T-helper 22 cell (primary cell): ENCODE data around the gene STK10.
"Not testable (repeated sequence)": the region's sequence is repeated elsewhere in the genome, so short reads cannot be mapped to it uniquely, and the experiment has no call there.

Source experiments
- DNase-seq: peaks from one replicate; pipeline ENCODE4 v3.0.0-alpha.2; 2020; ENCODE audit warnings: low read depth

The STK10 gene

DNA sequence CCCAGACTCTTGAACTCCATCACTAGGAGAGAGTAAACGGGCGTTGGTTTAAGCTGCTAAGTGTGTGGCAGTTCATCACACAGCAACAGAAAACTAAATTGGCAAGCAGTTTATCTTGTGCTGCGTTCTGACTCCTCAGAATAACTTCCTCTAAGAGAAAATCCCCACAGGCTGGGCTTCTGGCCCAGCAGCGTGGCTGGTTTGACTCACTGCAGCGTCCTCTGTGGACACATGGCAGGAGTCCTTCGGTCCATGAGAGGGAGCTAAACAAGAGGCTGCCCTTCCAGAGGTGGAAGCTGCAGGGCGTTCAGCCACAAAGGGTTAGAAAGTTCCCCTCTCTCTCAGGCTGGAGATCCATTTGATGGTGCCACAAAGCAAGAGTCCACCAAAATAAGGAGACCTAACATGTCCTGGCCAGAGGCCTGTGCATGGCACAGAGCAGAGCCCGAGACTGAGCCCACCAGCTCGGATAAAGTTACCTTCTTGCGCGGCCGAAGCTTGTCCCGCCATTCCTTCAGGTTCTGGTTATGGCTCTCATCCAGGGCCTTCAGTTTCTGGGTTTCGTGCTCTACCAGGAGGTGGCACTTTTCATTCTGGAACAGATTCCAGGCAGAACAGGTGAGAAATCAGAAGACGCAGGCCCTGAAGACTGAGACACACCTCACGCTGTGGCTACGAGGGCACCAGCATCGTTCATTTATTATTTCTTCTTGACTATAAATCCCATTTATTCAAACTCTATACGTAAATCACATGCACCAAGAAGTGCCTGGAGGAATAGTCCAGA is 135.4 kb downstream of the STK10 start:
- DNase-seq = no peak

GRCh38 chr5:172051643-172052339 is 136.2 kb downstream of the STK10 start:
- no peak for DNase-seq

- DNase-seq = no peak
These were observed 137.9 kb downstream of the STK10 start for GRCh38 chr5:172050080-172050479.

DNA sequence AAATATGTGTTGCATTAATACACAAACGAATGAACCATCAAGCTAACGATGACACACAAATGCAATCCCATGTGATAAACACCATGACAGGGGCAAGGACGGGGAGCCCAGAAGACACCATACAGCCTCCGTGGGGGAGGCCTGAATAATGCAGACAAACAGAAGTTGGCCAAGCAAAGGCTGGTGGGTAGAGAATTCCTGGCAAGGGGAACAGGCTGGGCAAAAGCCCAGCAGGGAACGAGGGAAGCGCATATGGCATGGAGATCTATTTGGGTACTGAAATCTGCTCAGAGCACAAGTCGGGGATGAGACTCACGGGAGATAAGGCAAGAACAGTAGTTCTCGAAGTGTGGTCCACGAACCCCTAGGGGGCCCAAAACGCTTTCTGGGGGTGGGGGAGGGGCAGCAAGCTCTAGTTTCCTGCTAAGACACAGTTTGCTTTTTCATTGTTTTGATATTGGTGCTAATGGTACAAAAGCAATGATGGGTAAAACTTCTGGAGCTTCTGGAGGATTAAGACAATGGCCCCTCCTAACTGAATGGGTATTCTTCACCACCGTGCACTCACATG is 138.7 kb downstream of the STK10 start:
- DNase-seq = no peak

DNA sequence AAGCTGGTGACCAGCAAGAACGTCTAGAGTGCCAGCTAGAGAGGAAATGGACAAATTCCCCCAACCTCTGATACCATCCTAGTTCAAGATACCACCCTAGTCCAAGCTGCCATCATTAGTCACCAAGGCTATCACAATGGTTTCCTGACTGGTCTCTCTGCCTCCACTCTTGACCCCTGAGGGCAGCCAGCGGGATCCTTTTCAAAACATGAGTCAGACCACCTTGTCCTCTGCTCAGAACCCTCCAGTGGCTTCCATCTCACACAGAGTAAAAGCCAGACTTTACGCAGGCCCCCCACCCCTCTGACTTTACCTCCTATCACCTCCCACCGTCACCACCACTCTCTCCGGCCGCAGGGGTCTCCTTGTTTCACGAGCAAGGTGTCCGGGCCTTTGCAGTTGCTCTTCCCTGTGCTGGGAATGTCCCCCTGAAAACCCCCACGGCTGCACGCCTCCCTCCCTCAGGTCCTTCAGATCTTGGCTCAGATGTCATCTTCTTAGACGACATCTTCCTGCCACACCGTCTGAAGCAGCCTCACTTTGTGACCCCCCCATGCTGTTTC is 139.4 kb downstream of the STK10 start:
- DNase-seq = no peak

DNA sequence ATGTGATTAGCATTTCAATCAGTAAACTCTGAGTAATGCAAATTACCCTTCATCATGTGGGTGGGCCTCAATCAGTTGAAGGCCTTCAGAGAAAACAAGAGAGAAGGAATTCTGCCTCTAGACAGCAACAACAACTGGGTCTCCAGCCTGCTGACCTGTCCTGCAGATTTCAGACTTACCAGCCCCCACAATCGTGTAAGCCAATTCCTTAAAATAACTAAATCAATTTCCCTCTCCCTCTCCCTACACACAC is 139.9 kb downstream of the STK10 start:
- DNase-seq = no peak

DNA sequence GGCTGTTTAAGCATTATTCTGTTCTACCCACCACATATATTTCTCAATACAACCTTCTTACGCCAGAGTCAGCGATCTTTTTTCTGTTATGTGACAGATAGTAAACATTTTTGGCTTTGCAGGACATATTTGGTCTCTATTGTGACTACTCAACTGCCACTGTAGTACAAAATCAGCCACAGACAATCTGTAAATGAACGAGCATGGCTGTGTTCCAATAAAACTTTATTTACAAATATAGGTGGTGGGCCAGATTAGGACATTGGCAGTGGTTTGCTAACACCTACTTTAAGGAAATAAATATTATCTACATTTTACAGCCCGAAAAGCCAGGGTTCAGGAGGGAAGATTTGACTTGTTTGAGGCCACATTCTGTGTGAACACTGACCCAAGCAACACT is 141.4 kb downstream of the STK10 start:
- DNase-seq = no peak

DNA sequence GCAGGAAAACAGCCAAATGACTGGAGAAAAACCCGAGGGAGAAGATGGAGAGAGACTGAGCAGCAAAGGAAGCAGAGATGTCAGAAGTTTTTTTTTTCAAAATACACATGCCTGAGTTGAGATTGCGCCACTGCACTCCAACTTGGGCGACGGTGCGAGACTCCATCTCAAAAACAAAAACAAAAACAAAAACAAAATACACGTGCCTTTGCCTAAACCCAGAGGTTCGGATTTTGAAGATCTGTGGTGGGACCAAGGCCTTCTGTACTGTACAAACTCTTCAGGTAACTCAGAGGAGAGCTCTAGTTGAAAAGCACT is 142.8 kb downstream of the STK10 start:
- no peak for DNase-seq

- no peak for DNase-seq
These were observed 143.3 kb downstream of the STK10 start for GRCh38 chr5:172044631-172045314.

DNA sequence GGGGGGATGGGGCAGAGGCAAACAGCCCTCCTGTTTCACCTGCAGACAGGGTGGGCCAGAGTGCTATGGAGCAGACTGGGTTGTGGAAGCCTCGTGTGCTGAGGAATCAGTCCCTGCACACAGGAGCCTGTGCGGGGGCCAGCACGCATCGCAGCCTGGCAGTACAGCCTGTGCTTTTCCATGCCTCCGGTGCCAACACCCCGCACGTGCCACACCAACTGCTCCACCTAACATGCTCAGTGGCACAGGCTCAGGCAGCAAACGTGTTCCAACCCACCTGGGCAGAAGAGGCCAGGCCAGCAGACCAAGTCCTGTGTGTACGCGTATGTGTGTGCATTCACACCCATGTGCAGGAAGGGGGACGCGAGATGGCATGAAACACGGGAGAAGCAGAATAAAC is 144.2 kb downstream of the STK10 start:
- DNase-seq = no peak

GRCh38 chr5:172042183-172042582 is 145.8 kb downstream of the STK10 start:
- no peak for DNase-seq

DNA sequence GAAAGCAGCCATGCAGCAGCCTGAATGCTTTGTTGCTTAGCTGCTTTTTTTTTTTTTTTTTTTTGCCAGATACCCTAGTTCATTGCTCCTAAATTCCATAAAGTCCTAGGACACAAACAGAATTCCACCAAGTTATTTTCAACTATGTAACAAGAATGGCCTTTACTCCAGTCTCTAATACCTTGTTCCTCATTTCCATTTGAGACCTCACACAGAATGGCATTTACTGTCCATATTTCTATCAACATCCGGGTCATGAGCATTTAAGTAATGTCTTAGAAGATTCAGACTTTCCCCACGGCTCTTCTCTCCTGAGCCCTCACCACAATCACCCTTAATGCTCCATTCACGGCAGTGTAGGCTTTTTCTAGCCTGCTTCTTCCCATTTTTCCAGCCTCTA is 149.9 kb downstream of the STK10 start:
- no peak for DNase-seq

DNA sequence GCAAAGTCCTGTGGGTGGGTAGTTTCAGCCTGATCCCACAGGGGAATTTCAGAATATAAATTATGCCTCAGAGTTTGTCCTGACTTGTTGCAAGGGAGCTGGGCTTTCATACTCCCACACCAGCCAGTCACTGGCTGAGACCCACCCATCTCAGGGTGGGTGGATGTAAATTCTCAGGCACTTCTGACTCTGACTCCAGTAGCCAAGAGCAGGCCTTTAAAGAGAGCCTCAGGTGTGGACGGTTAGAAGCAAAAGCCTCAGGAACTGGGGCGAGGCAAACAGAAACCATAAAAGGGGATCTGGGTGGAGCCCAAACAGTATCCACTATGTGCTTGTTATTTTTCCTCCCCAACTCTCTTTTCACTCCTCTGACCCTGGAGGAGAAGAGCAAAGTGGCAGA is 153.0 kb downstream of the STK10 start:
- DNase-seq = no peak

GRCh38 chr5:172031894-172032461 is 156.0 kb downstream of the STK10 start:
- DNase-seq = no peak

DNA sequence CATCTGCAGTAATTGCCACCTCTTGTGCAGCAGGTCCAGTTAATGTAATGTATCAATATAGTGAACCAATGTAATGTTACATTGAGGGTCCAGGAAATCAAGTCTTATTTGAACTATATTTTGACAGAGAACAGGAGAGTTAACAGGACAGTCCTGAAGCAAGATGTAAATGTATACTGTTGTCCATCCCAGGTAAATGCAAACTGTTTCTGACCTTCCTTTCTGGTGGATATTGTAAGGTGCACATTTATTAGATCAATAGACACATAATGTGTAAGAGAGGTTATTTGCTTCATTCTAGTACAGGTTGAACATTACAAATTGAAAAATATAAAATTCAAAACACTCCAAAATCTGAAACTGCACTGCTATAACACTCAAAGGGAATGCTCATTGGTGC is 158.1 kb downstream of the STK10 start:
- DNase-seq = no peak

DNA sequence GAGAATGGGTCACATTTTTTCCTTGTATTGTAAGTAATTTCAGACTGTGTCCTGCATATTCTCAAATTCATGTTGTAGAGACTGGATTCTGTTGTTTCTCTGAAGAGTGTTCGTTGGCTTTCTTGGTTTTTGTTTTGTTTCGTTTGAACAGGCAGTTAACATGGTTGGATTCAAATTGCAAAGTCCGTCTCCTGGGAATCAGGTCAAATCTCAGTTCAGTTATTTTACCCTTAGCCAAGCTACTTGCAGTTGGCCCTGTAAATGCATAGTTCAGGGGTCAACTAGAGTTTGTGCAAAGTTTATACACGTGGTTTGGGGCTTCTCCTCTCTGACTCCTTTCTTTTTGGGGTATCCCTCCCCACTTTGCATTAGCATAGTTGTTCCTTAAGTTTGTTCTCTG is 159.9 kb downstream of the STK10 start:
- no peak for DNase-seq

DNA sequence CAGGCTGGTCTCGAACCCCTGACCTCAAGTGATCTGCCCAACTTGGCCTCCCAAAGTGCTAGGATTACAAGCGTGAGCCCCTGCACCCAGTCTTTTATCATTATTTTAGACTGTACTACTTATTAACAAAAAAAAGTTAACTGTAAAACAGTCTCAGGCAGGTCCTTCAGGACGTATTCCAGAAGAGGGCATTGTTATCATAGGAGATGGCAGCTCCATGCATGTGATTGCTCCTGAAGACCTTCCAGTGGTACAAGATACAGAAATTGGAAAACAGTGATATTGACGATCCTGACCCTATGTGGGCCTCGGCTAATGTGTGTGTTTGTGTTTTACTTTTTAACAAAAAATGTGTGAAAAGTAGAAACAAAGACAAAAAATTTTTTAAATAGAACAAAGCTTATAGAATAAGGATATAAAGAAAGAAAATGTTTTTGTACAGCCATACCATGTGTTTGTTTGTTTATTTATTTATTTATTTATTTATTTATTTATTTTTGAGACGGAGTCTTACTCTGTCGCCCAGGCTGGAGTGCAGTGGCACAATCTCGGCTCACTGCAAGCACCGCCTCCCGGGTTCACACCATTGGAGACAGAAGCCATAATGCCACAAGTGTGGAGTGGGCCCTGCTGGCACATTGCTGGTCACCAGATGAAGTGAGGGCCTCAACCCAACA is 167.8 kb downstream of the STK10 start:
- not testable (repeated sequence) for DNase-seq

- no peak for DNase-seq
These were observed 172.7 kb downstream of the STK10 start for GRCh38 chr5:172015346-172015745.

DNA sequence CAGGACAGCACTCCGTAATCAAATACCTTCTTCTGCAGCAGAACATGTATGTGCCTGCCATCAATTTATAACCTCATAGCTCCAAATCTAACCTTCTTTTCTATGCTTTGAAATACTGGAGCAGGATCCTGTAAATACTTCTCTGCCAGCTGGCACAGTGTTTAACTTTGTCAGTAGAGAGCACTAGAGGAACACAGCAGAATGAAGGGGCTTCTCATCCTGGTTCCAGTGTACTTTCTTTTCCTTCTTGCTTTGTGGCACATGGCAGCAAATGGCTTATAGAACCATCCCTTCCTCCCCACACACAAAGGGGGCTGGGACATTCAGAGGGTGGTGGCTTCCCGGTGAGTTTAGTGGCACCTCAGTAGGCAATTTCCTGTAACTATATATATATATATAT is 177.7 kb downstream of the STK10 start:
- DNase-seq = no peak

DNA sequence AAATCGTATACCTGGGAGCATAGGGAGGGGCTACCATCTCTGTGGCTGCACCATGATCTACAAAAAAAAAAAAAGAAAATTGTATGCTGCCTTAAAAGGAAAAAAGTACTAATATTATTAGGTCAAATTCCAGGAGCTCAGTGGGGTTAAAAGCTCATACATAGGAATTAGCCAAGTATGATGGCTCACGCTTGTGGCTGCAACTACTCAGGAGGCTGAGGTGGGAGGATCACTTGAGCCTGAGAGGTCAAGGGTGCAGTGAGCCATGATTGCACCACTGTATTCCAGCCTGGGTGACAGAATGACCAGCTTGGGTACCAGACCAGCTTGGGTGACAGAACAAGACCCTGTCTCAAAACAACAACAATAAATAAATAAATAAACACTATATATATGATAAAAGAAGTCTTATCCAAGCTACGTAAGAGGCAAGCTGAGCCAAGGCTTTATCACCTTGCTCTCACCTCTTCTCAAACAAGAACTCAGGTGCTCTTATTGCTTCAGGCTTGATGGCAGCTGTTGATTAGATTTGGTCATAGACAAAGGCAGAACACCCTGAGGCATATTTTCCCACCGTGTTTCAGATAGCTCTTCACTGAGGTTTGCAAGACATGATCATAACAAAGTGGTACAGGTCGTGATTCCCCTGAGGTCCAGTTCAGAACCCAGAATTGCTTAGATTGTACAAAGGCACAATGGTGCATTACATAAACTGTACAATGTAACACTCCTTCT is 178.3 kb downstream of the STK10 start:
- no peak for DNase-seq

DNA sequence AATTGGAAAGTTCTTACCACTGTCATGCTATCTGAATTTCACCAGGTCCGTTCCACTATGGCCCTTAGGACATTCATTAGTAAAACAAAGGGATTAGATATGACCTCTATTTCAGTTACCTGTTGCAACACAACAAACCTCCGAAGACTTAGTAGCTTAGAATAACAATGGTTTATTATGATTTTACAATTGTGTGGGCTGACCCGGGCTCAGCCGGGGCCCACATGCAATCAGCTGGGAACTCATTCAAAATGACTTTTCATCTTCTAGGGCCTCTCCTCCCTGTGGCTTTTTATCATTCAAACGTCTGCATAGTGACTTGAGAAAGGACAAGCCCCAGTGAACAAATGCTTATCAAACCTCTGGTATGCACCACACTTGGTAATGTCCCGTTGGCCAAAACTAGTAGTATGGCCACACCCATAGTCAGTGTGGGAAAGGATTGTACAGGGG is 179.3 kb downstream of the STK10 start:
- no peak for DNase-seq
